ENCODE measurements around the gene GPHN.
"Not testable (repeated sequence)": the region's sequence is repeated elsewhere in the genome, so short reads cannot be mapped to it uniquely, and the experiment has no call there.

The GPHN gene

GRCh38 chr14:66677780-66678179, 169.8 kb downstream of the GPHN start:
- DNase-seq = no peak

- no peak for DNase-seq
These were observed 172.3 kb downstream of the GPHN start for GRCh38 chr14:66680216-66680615.

GRCh38 chr14:66696326-66696725, 188.4 kb downstream of the GPHN start:
- no peak for DNase-seq

GRCh38 chr14:66698503-66698902, 190.6 kb downstream of the GPHN start:
- DNase-seq = no peak

- DNase-seq = no peak
These were observed 193.9 kb downstream of the GPHN start for GRCh38 chr14:66701813-66702212.

- DNase-seq = no peak
These were observed 200.3 kb downstream of the GPHN start for GRCh38 chr14:66708267-66708666.

- DNase-seq = no peak
These were observed 201.3 kb downstream of the GPHN start for GRCh38 chr14:66709291-66709690.

GRCh38 chr14:66714291-66714690, 206.3 kb downstream of the GPHN start:
- not testable (repeated sequence) for DNase-seq

- DNase-seq = not testable (repeated sequence)
These were observed 207.4 kb downstream of the GPHN start for GRCh38 chr14:66715313-66715712.

GRCh38 chr14:66716227-66716626, 208.3 kb downstream of the GPHN start:
- DNase-seq = no peak

GRCh38 chr14:66717561-66718140, 209.7 kb downstream of the GPHN start:
- no peak for DNase-seq

- no peak for DNase-seq
These were observed 217.0 kb downstream of the GPHN start for GRCh38 chr14:66724996-66725395.

GRCh38 chr14:66731298-66731697, 223.4 kb downstream of the GPHN start:
- not testable (repeated sequence) for DNase-seq

GRCh38 chr14:66735853-66736252, 227.9 kb downstream of the GPHN start:
- no peak for DNase-seq

GRCh38 chr14:66739826-66740225, 231.9 kb downstream of the GPHN start:
- no peak for DNase-seq

- DNase-seq = no peak
These were observed 237.1 kb downstream of the GPHN start for GRCh38 chr14:66745078-66745477.

GRCh38 chr14:66746316-66747006, 238.5 kb downstream of the GPHN start:
- DNase-seq = no peak

GRCh38 chr14:66752109-66752508, 244.2 kb downstream of the GPHN start:
- no peak for DNase-seq

- no peak for DNase-seq
These were observed 250.2 kb downstream of the GPHN start for GRCh38 chr14:66758031-66758613.

GRCh38 chr14:66772146-66772545, 264.2 kb downstream of the GPHN start:
- DNase-seq = no peak

GRCh38 chr14:66782853-66783252, 274.9 kb downstream of the GPHN start:
- no peak for DNase-seq

- DNase-seq = no peak
These were observed 282.2 kb downstream of the GPHN start for GRCh38 chr14:66790101-66790500.

- no peak for DNase-seq
These were observed 295.0 kb downstream of the GPHN start for GRCh38 chr14:66802962-66803361.

- no peak for DNase-seq
These were observed 296.2 kb downstream of the GPHN start for GRCh38 chr14:66804141-66804540.

- no peak for DNase-seq
These were observed 305.7 kb downstream of the GPHN start for GRCh38 chr14:66813636-66814035.

Measured in stimulated activated CD4-positive, alpha-beta T cell treated with anti-CD3 and anti-CD28 coated beads, Interleukin-15, amount 100 ng/mL, for 24 hours (primary cell).